HCT116 (cell line): Measurements from ENCODE around the gene USP36. TPM values are rescaled to one million over a fixed set of nuclear protein-coding genes. Genes with fewer than 3 reads are reported as not detected.

Experiments
- ATAC-seq: fragments of 200-7000 bp; cut with Tn5 transposase; 2 replicates; pipeline ENCODE4 v1.9.1; 2020; ENCODE audit warnings: mild to moderate bottlenecking, moderate library complexity
- BruUV-seq: library from RNA; stranded (reverse); fragments of 400-500 nt; replicated peaks from 2 replicates; lab custom pipeline; 2021; lab: Mats Ljungman, UMichigan
- CTCF ChIA-PET: fragments of 300-600 bp; sonication (Branson Sonifier 250); formaldehyde crosslinking; loops from one replicate; lab custom pipeline; 2021; ENCODE audit warnings: antibody characterized with exemption; lab: Charles Lee
- POLR2A ChIA-PET: fragments of 300-600, 350-600 bp; sonication (Branson Sonifier 250); formaldehyde crosslinking; loops from one replicate; lab custom pipeline; 2021; ENCODE audit warnings: antibody characterized with exemption; lab: Charles Lee
- RAD21 ChIA-PET, 2 experiments: fragments of 300-600 bp; sonication (Branson Sonifier 250); formaldehyde crosslinking; loops; one replicate each; lab custom pipeline; 2023; ENCODE audit warnings: low total read pairs in 2 of 2; ENCODE audit not compliant: uncharacterized antibody in 2 of 2, unreplicated experiment in 2 of 2, low non-redundant PET in 1 of 2; lab: Charles Lee
- DNase-seq: peaks from one replicate; pipeline ENCODE4 v3.0.0-alpha.2; 2010; ENCODE audit warnings: low read depth, low spot score
- H2AFZ ChIP-seq: fragments of 200-600 bp; shearing (Covaris generic), sonication (generic); 2 replicates; pipeline ENCODE4 v1.6.1; 2017; ENCODE audit warnings: low read depth, mixed run types, mixed read lengths, antibody characterized with exemption, low read length; ENCODE audit not compliant: poor library complexity, severe bottlenecking
- H3K27ac ChIP-seq: 2 replicates; pipeline ENCODE4 v1.5.1; 2012; ENCODE audit warnings: low read depth, low read length
- H3K27me3 ChIP-seq: fragments of 200-600 bp; sonication (generic); 2 replicates; pipeline ENCODE4 v1.6.1; 2016; ENCODE audit warnings: mixed run types, low read length, mixed read lengths; ENCODE audit not compliant: insufficient read depth
- H3K36me3 ChIP-seq, 2 experiments: fragments of 200-500 bp in 1 of 2; fragments of 200-600 bp in 1 of 2; sonication (Bioruptor generic) in 1 of 2; sonication (generic) in 1 of 2; 2 replicates each; pipeline versions ENCODE4 v1.5.1 to v1.6.1; 2014 to 2016; ENCODE audit warnings: low read length in 2 of 2, inconsistent platforms in 1 of 2, mixed read lengths in 1 of 2, mixed run types in 1 of 2; ENCODE audit not compliant: insufficient read depth in 2 of 2, control insufficient read depth in 1 of 2
- H3K4me1 ChIP-seq, 2 experiments: fragments of 200-600 bp in 1 of 2; sonication (generic) in 1 of 2; 2 replicates each; pipeline versions ENCODE4 v1.5.1 to v1.6.1; 2012 to 2017; ENCODE audit warnings: low read length in 2 of 2, inconsistent platforms in 1 of 2, mild to moderate bottlenecking in 1 of 2, mixed read lengths in 1 of 2, mixed run types in 1 of 2, moderate library complexity in 1 of 2; ENCODE audit not compliant: insufficient read depth in 2 of 2, control insufficient read depth in 1 of 2
- H3K4me2 ChIP-seq: fragments of 200-600 bp; sonication (generic); 2 replicates; pipeline ENCODE4 v1.6.1; 2017; ENCODE audit warnings: mixed run types, low read length, mixed read lengths
- H3K4me3 ChIP-seq, 2 experiments: fragments of 200-600 bp in 1 of 2; sonication (generic) in 1 of 2; replicated peaks in 1 of 2; 2 replicates each; pipeline ENCODE4 v1.5.1; 2011 to 2016; ENCODE audit warnings: low read length in 2 of 2, control low read depth in 1 of 2, low read depth in 1 of 2, mild to moderate bottlenecking in 1 of 2, mixed read lengths in 1 of 2, mixed run types in 1 of 2
- H3K79me2 ChIP-seq: fragments of 200-600 bp; sonication (generic); 2 replicates; pipeline ENCODE4 v1.6.1; 2017; ENCODE audit warnings: mild to moderate bottlenecking, mixed run types, low read length, moderate library complexity, mixed read lengths; ENCODE audit not compliant: insufficient read depth
- H3K9ac ChIP-seq: fragments of 200-600 bp; sonication (generic); 2 replicates; pipeline ENCODE4 v1.6.1; 2016; ENCODE audit warnings: low read length, mixed read lengths
- H3K9me2 ChIP-seq: fragments of 200-600 bp; sonication (generic), shearing (Covaris generic); 2 replicates; pipeline ENCODE4 v1.6.1; 2017; ENCODE audit warnings: mixed run types, mild to moderate bottlenecking, moderate library complexity; ENCODE audit not compliant: insufficient read depth
- H3K9me3 ChIP-seq, 2 experiments: fragments of 200-500 bp in 1 of 2; fragments of 200-600 bp in 1 of 2; sonication (Bioruptor generic) in 1 of 2; sonication (generic) in 1 of 2; 2 replicates each; pipeline ENCODE4 v1.6.1; 2014 to 2017; ENCODE audit warnings: low read length in 2 of 2, mixed read lengths in 2 of 2, inconsistent platforms in 1 of 2, low read depth in 1 of 2, mild to moderate bottlenecking in 1 of 2, mixed run types in 1 of 2, moderate library complexity in 1 of 2; ENCODE audit not compliant: control insufficient read depth in 1 of 2, insufficient read depth in 1 of 2
- H4K20me1 ChIP-seq: fragments of 200-600 bp; sonication (generic), shearing (Covaris generic); 2 replicates; pipeline ENCODE4 v1.6.1; 2017; ENCODE audit warnings: mixed run types, mild to moderate bottlenecking, moderate library complexity; ENCODE audit not compliant: insufficient read depth
- CBX3 ChIP-seq: IDR thresholded peaks from 2 replicates; pipeline ENCODE4 v1.6.1; 2012; ENCODE audit warnings: low read depth
- CTCF ChIP-seq, 3 experiments: fragments of 200-600 bp in 1 of 3; sonication (generic) in 1 of 3; IDR thresholded peaks in 2 of 3; conservative IDR thresholded peaks in 1 of 3; 2 replicates each; pipeline ENCODE4 v1.5.1; 2012 to 2017; ENCODE audit warnings: low read depth in 2 of 3, low read length in 2 of 3, antibody characterized with exemption in 1 of 3, borderline replicate concordance in 1 of 3, control low read depth in 1 of 3, mild to moderate bottlenecking in 1 of 3, mixed read lengths in 1 of 3, mixed run types in 1 of 3, moderate library complexity in 1 of 3; ENCODE audit not compliant: insufficient read depth in 1 of 3
- ELF1 ChIP-seq: IDR thresholded peaks from 2 replicates; pipeline ENCODE4 v1.6.1; 2012; ENCODE audit warnings: low read depth, borderline replicate concordance
- EZH2 ChIP-seq: fragments of 200-600 bp; sonication (generic); IDR thresholded peaks from 2 replicates; pipeline ENCODE4 v1.6.1; 2017; ENCODE audit warnings: antibody characterized with exemption, mixed run types
- EZH2phosphoT487 ChIP-seq: fragments of 200-600 bp; IDR thresholded peaks from 2 replicates; pipeline ENCODE4 v1.6.1; 2018; ENCODE audit warnings: antibody characterized with exemption, borderline replicate concordance
- FOSL1 ChIP-seq: IDR thresholded peaks from 2 replicates; pipeline ENCODE4 v1.6.1; 2012; ENCODE audit warnings: low read depth
- POLR2AphosphoS5 ChIP-seq: IDR thresholded peaks from 2 replicates; pipeline ENCODE4 v1.6.1; 2011; ENCODE audit warnings: mild to moderate bottlenecking, low read depth, low read length, moderate library complexity
- SP1 ChIP-seq: IDR thresholded peaks from 2 replicates; pipeline ENCODE4 v1.6.1; 2012; ENCODE audit warnings: low read depth
- ZFX ChIP-seq: fragments of 450-650 bp; IDR thresholded peaks from 2 replicates; pipeline ENCODE4 v1.6.1; 2017
- intact Hi-C: fragments of 100-400 bp; cut with micrococcal nuclease; formaldehyde crosslinking; loops from 2 replicates; pipeline ENCODE4 v1.10.0; 2022
- total RNA-seq: library from RNA; stranded (reverse); gene quantifications from one replicate; pipeline ENCODE4 v1.2.1, GENCODE V29; 2021; ENCODE audit not compliant: unreplicated experiment

USP36 gene
- total RNA-seq, 1 experiment from 2014 or later: 104 TPM

- H3K79me2 ChIP-seq: peaks cover 72% of the 10 kb centered on the region
- H4K20me1 ChIP-seq: no peaks in the 10 kb centered on the region
- no peaks in the 10 kb centered on the region; a peak in 1 of 4 replicates for H3K36me3 ChIP-seq
- TF ChIP-seq ZFX (no peak), EZH2phosphoT487 (no peak), FOSL1 (no peak), CBX3 (no peak), EZH2 (no peak), ELF1 (no peak), SP1 (no peak), POLR2AphosphoS5 (no peak), CTCF (IDR thresholded peaks at IDR 0.05 in 2 of 3, conservative IDR thresholded peaks at IDR 0.05 in 1 of 3; ENCODE audit: borderline replicate concordance in 1 of 3, insufficient read depth in 1 of 3, low read depth in 2 of 3, low read length in 2 of 3) (no peak)
- TF ChIP-seq, all 23 proteins: peak for 0
- Histone ChIP-seq H3K9me3 (no peaks in the 10 kb centered on the region), H3K27ac (no peak overlapping the region), H3K4me3 (no peak overlapping the region), H3K27me3 (no peaks in the 10 kb centered on the region), H3K4me2 (no peak overlapping the region), H3K9ac (no peak overlapping the region), H3K9me2 (no peaks in the 10 kb centered on the region), H3K4me1 (peaks cover 31 to 43% of the 10 kb centered on the region in 2 experiments), H2AFZ (no peak overlapping the region)
- POLR2A ChIA-PET: interaction anchor here (0.7 kb wide), 1 partner anchor 11 kb away, joined by 3 read pairs; no protein-coding TSS in a partner anchor
- ATAC-seq: no peak
- CTCF ChIA-PET: no interaction called here
- intact Hi-C loops: no loop called here
- no peak for DNase-seq
- RAD21 ChIA-PET: no interaction called here
- no TSS peak for BruUV-seq
These were observed 62.7 kb downstream of the USP36 start for GRCh38 chr17:78777881-78778280.
